Mesothelial cell of epicardium (in vitro differentiated cells): Measurements from ENCODE around the gene ANO9. TPM values are rescaled to one million over a fixed set of nuclear protein-coding genes. Genes with fewer than 3 reads are reported as not detected.

Source experiments
- DNase-seq, 2 experiments: peaks; one replicate each; pipeline ENCODE4 v3.0.0; 2021; ENCODE audit warnings: low spot score in 2 of 2; ENCODE audit not compliant: unreplicated experiment in 2 of 2
- H3K27ac Mint-ChIP-seq: 2 replicates; pipeline ENCODE4 v1.8.0; 2021; ENCODE audit warnings: mixed read lengths
- H3K27me3 Mint-ChIP-seq: 2 replicates; pipeline ENCODE4 v1.8.0; 2021; ENCODE audit warnings: low read depth, mixed read lengths
- H3K36me3 Mint-ChIP-seq: 2 replicates; pipeline ENCODE4 v1.8.0; 2021; ENCODE audit warnings: mixed read lengths
- H3K4me1 Mint-ChIP-seq: 2 replicates; pipeline ENCODE4 v1.8.0; 2021; ENCODE audit warnings: mixed read lengths
- H3K4me3 Mint-ChIP-seq: 2 replicates; pipeline ENCODE4 v1.8.0; 2021; ENCODE audit warnings: mild to moderate bottlenecking, moderate library complexity, mixed read lengths
- H3K9me3 Mint-ChIP-seq: 2 replicates; pipeline ENCODE4 v1.8.0; 2021; ENCODE audit warnings: mixed read lengths
- total RNA-seq: library from RNA; stranded (reverse); gene quantifications from 3 replicates; pipeline ENCODE4 v1.2.1, GENCODE V29; 2021
- TF ChIP-seq, protein P1 (sequence below): fragments of 200-600 bp; sonication (generic); IDR thresholded peaks from one replicate; pipeline ENCODE4 v1.5.0; 2021; ENCODE audit warnings: antibody characterized with exemption; ENCODE audit not compliant: unreplicated experiment

Gene ANO9
- total RNA-seq, 1 donor from 2014 or later: 30.6 TPM

DNA sequence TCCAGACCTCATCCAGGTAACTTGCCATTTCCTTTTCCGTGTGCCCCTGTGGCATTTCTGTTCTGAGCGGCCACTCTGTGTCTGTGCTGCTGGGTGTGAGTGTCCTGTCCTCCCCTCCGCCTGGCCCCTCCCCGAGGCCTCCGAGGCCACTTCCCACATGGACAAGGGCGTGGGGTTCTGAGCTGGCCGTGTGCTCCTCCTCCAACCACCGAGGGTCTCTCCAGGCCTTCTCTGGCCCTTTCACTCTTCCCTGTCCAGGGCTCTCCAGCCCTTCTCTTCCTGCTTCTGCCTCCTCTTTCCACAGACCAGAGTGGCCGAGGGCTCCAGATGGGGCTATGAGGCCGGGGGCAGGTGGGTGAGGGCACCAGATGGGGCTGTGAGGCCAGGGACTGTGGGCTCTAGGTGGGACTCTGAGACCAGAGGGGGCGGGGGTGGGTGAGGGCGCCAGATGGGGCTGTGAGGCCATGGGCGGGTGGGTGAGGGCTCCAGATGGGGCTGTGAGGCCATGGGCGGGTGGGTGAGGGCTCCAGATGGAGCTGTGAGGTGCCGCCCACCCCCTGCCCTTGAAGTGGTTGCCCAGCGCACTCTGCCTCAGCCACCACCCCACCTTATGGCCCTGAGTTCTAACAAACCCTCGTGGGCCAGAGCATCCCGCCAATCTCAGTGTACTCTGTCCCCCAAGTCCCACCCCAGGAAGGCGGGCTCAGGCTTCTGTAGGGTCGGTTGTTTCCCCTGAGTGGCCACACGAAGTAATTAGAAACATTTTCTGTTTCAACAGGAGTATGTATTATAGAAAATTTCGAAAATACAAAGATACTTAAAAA is 32.4 kb upstream of the ANO9 start:
- DNase-seq: no peak
- peaks cover 9% of the 10 kb centered on the region for H3K4me1 Mint-ChIP-seq
- H3K27ac Mint-ChIP-seq: no peak overlapping the region
- H3K9me3 Mint-ChIP-seq: no peaks in the 10 kb centered on the region
- H3K4me3 Mint-ChIP-seq: no peak overlapping the region
- H3K27me3 Mint-ChIP-seq: no peaks in the 10 kb centered on the region
- TF ChIP-seq, protein P1, sequence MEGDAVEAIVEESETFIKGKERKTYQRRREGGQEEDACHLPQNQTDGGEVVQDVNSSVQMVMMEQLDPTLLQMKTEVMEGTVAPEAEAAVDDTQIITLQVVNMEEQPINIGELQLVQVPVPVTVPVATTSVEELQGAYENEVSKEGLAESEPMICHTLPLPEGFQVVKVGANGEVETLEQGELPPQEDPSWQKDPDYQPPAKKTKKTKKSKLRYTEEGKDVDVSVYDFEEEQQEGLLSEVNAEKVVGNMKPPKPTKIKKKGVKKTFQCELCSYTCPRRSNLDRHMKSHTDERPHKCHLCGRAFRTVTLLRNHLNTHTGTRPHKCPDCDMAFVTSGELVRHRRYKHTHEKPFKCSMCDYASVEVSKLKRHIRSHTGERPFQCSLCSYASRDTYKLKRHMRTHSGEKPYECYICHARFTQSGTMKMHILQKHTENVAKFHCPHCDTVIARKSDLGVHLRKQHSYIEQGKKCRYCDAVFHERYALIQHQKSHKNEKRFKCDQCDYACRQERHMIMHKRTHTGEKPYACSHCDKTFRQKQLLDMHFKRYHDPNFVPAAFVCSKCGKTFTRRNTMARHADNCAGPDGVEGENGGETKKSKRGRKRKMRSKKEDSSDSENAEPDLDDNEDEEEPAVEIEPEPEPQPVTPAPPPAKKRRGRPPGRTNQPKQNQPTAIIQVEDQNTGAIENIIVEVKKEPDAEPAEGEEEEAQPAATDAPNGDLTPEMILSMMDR: no peak
- H3K36me3 Mint-ChIP-seq: peaks cover 3% of the 10 kb centered on the region

DNA sequence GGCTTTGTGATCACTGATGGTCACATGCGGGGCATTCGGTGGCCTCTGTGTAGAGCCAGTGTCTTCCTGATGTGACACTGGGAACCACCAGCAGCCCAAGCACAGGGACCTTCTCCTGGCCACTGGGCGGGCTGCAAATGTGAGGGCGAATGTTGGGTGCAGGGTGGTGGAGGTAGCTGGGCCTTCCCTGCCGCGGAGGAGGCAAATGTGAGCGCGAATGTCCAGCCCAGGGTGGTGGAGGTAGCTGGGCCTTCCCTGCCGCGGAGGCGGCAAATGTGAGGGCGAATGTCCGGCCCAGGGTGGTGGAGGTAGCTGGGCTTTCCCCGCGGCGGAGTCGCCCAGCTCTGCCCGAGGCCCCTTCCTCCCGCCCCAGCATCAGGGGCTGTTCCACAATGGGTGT is 31.6 kb upstream of the ANO9 start:
- Mint-ChIP-seq H3K4me3 (no peak overlapping the region), H3K4me1 (peaks cover 12% of the 10 kb centered on the region), H3K27me3 (no peaks in the 10 kb centered on the region), H3K27ac (no peak overlapping the region), H3K9me3 (no peaks in the 10 kb centered on the region), H3K36me3 (peaks cover 3% of the 10 kb centered on the region)
- DNase-seq: no peak
- TF ChIP-seq, protein P1: no peak

DNA sequence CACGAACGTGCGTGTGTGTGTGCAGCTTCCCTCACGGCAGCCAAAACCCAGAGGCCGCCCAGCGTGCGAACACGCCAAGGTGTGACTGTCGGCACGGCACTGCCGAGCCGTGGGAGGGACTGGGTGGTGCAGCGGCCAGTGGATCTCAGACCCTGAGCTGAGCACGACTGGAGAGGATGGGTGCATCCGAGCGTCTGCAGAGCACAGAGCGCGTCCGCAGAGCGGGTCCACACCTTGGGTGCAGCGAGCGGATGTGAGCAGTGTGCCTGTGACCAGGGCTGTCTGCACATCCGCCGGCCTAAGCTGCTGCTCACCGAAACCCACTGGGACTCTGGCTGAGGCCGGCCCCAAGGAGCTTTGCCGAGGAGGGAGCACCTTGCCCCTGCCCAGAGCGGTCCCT is 31.0 kb upstream of the ANO9 start:
- H3K9me3 Mint-ChIP-seq: no peaks in the 10 kb centered on the region
- peaks cover 18% of the 10 kb centered on the region for H3K4me1 Mint-ChIP-seq
- DNase-seq: no peak

DNA sequence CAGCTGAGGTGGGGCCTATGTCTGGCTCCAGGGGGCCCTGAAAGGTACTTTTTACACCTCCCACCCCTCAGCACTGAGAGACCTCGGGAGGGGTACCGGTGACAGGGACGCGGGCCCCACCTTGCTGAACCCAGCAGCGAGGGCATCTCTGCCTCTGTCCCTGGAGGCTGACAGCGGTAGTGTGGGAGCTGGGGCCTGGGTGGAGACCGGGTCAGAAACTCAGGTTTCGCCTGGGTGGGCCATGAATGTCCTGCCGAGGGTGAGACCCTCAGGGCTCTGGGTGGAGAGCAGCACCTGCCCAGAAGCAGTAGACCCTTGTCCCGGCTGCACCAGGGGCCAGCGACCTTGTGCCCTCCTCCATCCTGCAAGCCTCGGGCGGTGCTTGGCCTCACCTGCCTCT is 30.5 kb upstream of the ANO9 start:
- H3K36me3 Mint-ChIP-seq: peaks cover 3% of the 10 kb centered on the region
- H3K9me3 Mint-ChIP-seq: no peaks in the 10 kb centered on the region
- no peak for DNase-seq
- no peaks in the 10 kb centered on the region for H3K27me3 Mint-ChIP-seq
- H3K4me1 Mint-ChIP-seq: peaks cover 18% of the 10 kb centered on the region
- no peak overlapping the region for H3K27ac Mint-ChIP-seq
- H3K4me3 Mint-ChIP-seq: no peak overlapping the region
- TF ChIP-seq, protein P1: no peak

More for the DNA sequence above, 31.0 kb upstream of the ANO9 start:
- H3K36me3 Mint-ChIP-seq: peaks cover 3% of the 10 kb centered on the region
- no peak overlapping the region for H3K4me3 Mint-ChIP-seq
- TF ChIP-seq, protein P1: no peak
- no peaks in the 10 kb centered on the region for H3K27me3 Mint-ChIP-seq
- H3K27ac Mint-ChIP-seq: no peak overlapping the region

DNA sequence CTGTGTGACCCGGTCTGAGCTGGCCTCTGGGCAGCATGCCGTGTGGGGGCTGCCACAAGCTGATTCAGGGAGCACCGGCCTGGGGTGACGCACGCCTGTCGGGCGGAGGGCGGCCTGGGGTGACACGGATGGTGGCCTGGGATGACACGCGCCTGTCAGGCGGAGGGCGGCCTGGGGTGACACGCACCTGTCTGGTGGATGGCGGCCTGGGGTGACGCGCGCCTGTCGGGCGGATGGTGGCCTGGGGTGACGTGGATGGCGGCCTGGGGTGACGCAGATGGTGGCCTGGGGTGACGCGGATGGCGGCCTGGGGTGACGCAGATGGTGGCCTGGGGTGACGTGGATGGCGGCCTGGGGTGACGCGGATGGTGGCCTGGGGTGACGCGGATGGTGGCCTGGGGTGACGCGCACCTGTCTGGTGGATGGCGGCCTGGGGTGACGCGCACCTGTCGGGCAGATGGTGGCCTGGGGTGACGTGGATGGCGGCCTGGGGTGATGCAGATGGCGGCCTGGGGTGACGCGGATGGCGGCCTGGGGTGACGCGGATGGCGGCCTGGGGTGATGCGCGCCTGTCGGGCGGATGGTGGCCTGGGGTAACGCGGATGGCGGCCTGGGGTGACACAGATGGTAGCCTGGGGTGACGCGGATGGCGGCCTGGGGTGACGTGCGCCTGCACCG is 29.8 kb upstream of the ANO9 start:
- TF ChIP-seq, protein P1: no peak
- Mint-ChIP-seq H3K4me1 (peaks cover 18% of the 10 kb centered on the region), H3K9me3 (no peaks in the 10 kb centered on the region), H3K36me3 (peaks cover 5% of the 10 kb centered on the region), H3K27me3 (no peaks in the 10 kb centered on the region), H3K4me3 (no peak overlapping the region), H3K27ac (no peak overlapping the region)
- no peak for DNase-seq
